GM12801 (cell line): ENCODE measurements around the gene SWSAP1.

Experiments
- TF ChIP-seq, protein P1 (sequence below): IDR thresholded peaks from one replicate; pipeline ENCODE4 v1.5.1; 2011; ENCODE audit warnings: control low read depth; ENCODE audit not compliant: insufficient read length; ENCODE audit errors: extremely low read depth

SWSAP1 gene

DNA sequence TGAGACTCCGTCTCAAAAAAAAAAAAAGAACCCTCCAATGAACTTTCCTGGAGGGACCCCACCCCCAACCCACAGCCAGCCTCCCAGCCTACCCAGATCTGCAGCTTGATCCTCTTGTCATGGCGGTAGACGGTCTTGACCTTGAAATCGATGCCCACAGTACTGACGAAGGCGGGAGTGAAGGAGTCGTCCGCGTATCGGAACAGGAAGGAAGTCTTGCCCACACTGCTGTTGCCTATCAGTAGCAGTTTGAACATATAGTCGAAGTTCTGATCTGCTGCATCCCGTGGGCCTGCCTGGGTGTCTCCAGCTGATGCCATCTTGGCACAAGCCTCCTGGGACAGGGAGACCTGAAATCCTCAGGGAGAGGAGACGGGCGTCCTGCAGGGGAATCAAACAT is 37.4 kb upstream of the SWSAP1 start:
- TF ChIP-seq, protein P1, sequence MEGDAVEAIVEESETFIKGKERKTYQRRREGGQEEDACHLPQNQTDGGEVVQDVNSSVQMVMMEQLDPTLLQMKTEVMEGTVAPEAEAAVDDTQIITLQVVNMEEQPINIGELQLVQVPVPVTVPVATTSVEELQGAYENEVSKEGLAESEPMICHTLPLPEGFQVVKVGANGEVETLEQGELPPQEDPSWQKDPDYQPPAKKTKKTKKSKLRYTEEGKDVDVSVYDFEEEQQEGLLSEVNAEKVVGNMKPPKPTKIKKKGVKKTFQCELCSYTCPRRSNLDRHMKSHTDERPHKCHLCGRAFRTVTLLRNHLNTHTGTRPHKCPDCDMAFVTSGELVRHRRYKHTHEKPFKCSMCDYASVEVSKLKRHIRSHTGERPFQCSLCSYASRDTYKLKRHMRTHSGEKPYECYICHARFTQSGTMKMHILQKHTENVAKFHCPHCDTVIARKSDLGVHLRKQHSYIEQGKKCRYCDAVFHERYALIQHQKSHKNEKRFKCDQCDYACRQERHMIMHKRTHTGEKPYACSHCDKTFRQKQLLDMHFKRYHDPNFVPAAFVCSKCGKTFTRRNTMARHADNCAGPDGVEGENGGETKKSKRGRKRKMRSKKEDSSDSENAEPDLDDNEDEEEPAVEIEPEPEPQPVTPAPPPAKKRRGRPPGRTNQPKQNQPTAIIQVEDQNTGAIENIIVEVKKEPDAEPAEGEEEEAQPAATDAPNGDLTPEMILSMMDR = no peak

DNA sequence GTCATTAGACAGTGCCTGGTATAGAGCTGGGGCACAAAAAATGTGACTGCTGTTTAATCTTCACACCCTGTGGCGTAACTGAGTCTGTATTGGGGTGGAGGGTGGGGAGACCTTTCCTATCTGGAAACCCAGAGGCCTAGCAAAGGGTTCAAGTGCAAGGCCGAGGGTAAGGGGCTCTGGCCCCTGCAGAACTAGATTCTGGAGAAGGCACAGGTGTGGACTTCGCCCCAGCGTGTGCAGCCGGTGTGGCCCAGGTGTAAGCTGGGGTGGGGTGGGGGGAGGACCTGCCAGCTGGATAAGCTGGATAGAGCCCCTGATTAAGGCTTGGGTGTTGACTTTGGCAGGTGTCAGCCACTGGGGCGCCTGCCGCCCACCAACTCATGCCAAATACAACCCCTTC is 36.3 kb upstream of the SWSAP1 start:
- TF ChIP-seq, protein P1 = no peak

DNA sequence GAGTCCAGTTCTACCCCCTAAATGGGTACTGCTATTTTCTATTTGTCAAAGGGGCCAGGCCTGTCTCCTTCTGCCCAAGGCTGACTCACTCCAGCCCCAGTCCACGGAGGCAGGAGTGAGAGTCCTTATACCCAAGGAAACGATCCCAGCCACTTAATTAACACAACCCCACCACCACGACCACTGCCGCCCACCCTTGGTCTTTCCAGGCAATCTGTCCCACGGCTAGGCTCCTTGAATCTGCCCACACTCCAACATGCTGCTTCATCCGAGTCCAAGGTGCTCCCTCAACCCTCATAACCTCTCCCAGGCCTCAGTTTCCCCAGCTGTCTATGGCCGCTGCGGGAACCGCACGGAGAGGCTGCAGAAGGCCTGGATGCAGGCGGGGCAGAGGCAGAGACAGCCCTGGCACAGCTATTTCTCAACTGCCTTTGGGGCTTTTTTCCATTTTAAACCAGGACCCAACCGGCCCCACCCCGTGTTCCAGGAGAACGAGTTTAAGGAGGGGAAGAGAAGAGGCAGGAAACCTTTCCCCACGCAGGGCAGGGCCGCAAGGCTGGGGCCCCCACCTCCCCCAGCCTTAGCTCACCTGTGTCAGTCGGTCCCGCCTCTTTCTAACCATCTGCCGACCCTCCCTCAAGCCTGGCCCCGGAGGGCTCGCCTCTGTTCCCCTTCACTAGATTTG is 35.8 kb upstream of the SWSAP1 start:
- TF ChIP-seq, protein P1 = no peak

- TF ChIP-seq, protein P1 = no peak
Observed at GRCh38 chr19:11339254-11340098, 35.0 kb upstream of the SWSAP1 start, which contains the start of gene RAB3D. TSS of gene RAB3D (minus strand) at chr19:11339657. CDS start at chr19:11337399, 2,258 bp downstream.

- TF ChIP-seq, protein P1 = no peak
Observed at GRCh38 chr19:11342429-11342828, 32.0 kb upstream of the SWSAP1 start.

- TF ChIP-seq, protein P1 = no peak
Observed at GRCh38 chr19:11345122-11345803, 29.2 kb upstream of the SWSAP1 start.
